SK-N-MC (cell line): Measurements from ENCODE around the gene CDS2.
A peak's percentile ranks its signal among the peaks of the same experiment; 100 is the strongest.

Experiments
- DNase-seq: peaks from one replicate; pipeline ENCODE4 v3.0.0-alpha.2; 2011; ENCODE audit warnings: low read depth, low spot score
- H3K27ac ChIP-seq: fragments of 200-600 bp; sonication (generic); 2 replicates; pipeline ENCODE4 v1.5.1; 2016; ENCODE audit warnings: mixed run types
- H3K36me3 ChIP-seq: fragments of 200-600 bp; sonication (generic); 2 replicates; pipeline ENCODE4 v1.6.1; 2017; ENCODE audit warnings: antibody characterized with exemption, low read length, mixed read lengths; ENCODE audit not compliant: insufficient read depth
- H3K4me3 ChIP-seq: fragments of 200-600 bp; sonication (generic); 2 replicates; pipeline ENCODE4 v1.5.1; 2016
- H3K9ac ChIP-seq: fragments of 200-600 bp; sonication (generic); 2 replicates; pipeline ENCODE4 v1.8.0; 2017; ENCODE audit warnings: mixed run types, mixed read lengths; ENCODE audit not compliant: insufficient read length
- H3K9me3 ChIP-seq: fragments of 200-600 bp; sonication (generic); 2 replicates; pipeline ENCODE4 v1.6.1; 2017; ENCODE audit warnings: low read depth, mild to moderate bottlenecking, antibody characterized with exemption, low read length, moderate library complexity, mixed read lengths
- EZH2 ChIP-seq: fragments of 200-600 bp; sonication (generic); IDR thresholded peaks from one replicate; pipeline ENCODE4 v1.6.1; 2017; ENCODE audit warnings: antibody characterized with exemption
- FOXP2 ChIP-seq: optimal IDR thresholded peaks from 2 replicates; pipeline ENCODE3; 2011; ENCODE audit warnings: mild to moderate bottlenecking, moderate library complexity; ENCODE audit not compliant: insufficient read depth; ENCODE audit errors: extremely low read length, control extremely low read depth
- POLR2AphosphoS5 ChIP-seq: IDR thresholded peaks from 2 replicates; pipeline ENCODE4 v1.6.1; 2012; ENCODE audit warnings: mild to moderate bottlenecking, low read depth, low read length, borderline replicate concordance

The CDS2 gene

GRCh38 chr20:5222919-5223634 is 96.3 kb downstream of the CDS2 start:
- Histone ChIP-seq H3K9me3 (no peaks in the 10 kb centered on the region), H3K36me3 (no peaks in the 10 kb centered on the region), H3K9ac (no peak overlapping the region), H3K27ac (no peak overlapping the region), H3K4me3 (no peak overlapping the region)
- TF ChIP-seq EZH2 (no peak), FOXP2 (peak; percentile 43)
- no peak for DNase-seq

GRCh38 chr20:5230544-5230943 is 103.7 kb downstream of the CDS2 start:
- Histone ChIP-seq H3K36me3 (no peaks in the 10 kb centered on the region), H3K4me3 (no peak overlapping the region), H3K9me3 (no peaks in the 10 kb centered on the region), H3K27ac (no peak overlapping the region), H3K9ac (no peak overlapping the region)
- no peak for DNase-seq
- TF ChIP-seq FOXP2 = no peak
- no peak for TF ChIP-seq EZH2
- no peak for TF ChIP-seq POLR2AphosphoS5

- TF ChIP-seq EZH2 (no peak), FOXP2 (no peak), POLR2AphosphoS5 (no peak)
These were observed 107.3 kb downstream of the CDS2 start for GRCh38 chr20:5234158-5234557.

DNA sequence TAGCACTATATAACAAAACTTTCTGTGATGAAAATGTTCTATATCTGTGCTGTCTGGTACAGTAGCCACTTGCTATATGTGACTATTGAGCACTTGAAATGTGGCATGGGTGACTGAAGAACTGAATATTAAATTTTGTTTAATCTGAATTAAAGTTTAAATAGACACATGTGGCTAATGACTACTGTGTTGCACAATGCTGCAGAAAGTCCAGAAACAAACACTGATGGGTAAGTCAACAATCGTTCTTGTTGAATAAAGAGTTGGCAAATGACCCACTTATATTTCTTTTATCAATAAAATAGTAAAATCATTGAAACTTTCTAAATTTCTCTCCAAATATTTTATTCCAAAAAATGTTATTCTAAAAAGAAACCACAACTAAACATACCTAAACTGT is 108.2 kb downstream of the CDS2 start:
- Histone ChIP-seq H3K9ac (no peak overlapping the region), H3K36me3 (no peaks in the 10 kb centered on the region), H3K9me3 (no peaks in the 10 kb centered on the region), H3K4me3 (no peak overlapping the region), H3K27ac (no peak overlapping the region)
- DNase-seq = no peak
- TF ChIP-seq FOXP2 (no peak), EZH2 (no peak), POLR2AphosphoS5 (no peak)

More at GRCh38 chr20:5234158-5234557, 107.3 kb downstream of the CDS2 start:
- Histone ChIP-seq H3K9ac (no peak overlapping the region), H3K4me3 (no peak overlapping the region), H3K36me3 (no peaks in the 10 kb centered on the region), H3K27ac (no peak overlapping the region), H3K9me3 (no peaks in the 10 kb centered on the region)
- no peak for DNase-seq
